ENCODE measurements around the gene MYO1D.

DNA sequence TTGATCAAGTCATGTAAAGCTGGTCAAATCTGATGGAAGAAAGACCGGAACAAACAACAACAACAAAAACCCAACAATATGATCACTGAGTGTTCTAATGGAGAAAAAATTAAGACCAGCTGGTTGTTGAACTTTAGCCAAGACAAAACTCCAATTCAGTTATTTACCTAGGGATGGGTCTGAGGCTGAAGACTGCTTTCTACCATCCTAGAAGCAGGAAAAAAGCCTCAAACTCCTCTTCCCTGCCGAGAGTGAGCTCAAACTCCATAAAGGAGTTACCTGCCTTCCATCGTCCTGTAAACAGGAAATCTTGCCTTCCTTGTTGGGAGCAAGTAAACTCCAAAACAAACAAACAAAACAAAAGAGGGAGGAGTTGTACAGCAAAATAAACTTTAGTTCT is 28.0 kb upstream of the MYO1D start:
- TF ChIP-seq, protein P1, sequence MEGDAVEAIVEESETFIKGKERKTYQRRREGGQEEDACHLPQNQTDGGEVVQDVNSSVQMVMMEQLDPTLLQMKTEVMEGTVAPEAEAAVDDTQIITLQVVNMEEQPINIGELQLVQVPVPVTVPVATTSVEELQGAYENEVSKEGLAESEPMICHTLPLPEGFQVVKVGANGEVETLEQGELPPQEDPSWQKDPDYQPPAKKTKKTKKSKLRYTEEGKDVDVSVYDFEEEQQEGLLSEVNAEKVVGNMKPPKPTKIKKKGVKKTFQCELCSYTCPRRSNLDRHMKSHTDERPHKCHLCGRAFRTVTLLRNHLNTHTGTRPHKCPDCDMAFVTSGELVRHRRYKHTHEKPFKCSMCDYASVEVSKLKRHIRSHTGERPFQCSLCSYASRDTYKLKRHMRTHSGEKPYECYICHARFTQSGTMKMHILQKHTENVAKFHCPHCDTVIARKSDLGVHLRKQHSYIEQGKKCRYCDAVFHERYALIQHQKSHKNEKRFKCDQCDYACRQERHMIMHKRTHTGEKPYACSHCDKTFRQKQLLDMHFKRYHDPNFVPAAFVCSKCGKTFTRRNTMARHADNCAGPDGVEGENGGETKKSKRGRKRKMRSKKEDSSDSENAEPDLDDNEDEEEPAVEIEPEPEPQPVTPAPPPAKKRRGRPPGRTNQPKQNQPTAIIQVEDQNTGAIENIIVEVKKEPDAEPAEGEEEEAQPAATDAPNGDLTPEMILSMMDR (IDR thresholded peaks at IDR 0.05): no peak
- no peak for TF ChIP-seq POLR2A (IDR thresholded peaks at IDR 0.05)
